ENCODE measurements around the gene ACOXL. TPM values are rescaled to one million over a fixed set of nuclear protein-coding genes. Genes with fewer than 3 reads are reported as not detected.

Gene ACOXL
- total RNA-seq, 1 donor from 2014 or later: 0.58 TPM

- Histone ChIP-seq H3K27me3 (ENCODE audit: control insufficient read depth, insufficient read depth, low read length) (no peaks in the 10 kb centered on the region), H3K36me3 (ENCODE audit: control insufficient read depth, insufficient read depth, low read length) (no peaks in the 10 kb centered on the region), H3K4me3 (ENCODE audit: low read depth, low read length) (no peak overlapping the region)
- TF ChIP-seq, protein P1, sequence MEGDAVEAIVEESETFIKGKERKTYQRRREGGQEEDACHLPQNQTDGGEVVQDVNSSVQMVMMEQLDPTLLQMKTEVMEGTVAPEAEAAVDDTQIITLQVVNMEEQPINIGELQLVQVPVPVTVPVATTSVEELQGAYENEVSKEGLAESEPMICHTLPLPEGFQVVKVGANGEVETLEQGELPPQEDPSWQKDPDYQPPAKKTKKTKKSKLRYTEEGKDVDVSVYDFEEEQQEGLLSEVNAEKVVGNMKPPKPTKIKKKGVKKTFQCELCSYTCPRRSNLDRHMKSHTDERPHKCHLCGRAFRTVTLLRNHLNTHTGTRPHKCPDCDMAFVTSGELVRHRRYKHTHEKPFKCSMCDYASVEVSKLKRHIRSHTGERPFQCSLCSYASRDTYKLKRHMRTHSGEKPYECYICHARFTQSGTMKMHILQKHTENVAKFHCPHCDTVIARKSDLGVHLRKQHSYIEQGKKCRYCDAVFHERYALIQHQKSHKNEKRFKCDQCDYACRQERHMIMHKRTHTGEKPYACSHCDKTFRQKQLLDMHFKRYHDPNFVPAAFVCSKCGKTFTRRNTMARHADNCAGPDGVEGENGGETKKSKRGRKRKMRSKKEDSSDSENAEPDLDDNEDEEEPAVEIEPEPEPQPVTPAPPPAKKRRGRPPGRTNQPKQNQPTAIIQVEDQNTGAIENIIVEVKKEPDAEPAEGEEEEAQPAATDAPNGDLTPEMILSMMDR (IDR thresholded peaks at IDR 0.05; ENCODE audit: insufficient read depth, low read length, poor library complexity, severe bottlenecking): no peak
- no peak for DNase-seq (ENCODE audit: low read depth)
Observed at GRCh38 chr2:110929528-110929927, 197.2 kb downstream of the ACOXL start.

DNA sequence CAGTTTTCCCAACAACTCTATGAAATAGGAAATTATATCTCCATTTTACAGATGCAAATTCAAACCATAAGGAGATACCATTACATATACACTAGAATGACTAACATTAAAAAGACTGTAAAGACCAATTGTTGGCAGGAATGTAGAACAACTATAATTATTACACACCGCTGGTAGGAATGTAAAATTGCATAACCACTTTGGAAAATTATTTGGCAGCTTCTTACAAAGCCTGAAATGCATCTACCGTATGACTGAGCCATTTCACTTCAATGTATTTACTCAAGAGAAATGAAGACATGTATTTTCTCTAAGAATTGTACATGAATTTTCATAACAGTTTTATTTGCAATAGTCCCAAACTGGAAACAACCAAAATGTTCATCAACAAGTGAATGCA lies 199.3 kb downstream of the ACOXL start:
- Histone ChIP-seq H3K4me3 (ENCODE audit: low read depth, low read length) (no peak overlapping the region), H3K36me3 (ENCODE audit: control insufficient read depth, insufficient read depth, low read length) (no peaks in the 10 kb centered on the region), H3K27me3 (ENCODE audit: control insufficient read depth, insufficient read depth, low read length) (no peaks in the 10 kb centered on the region)
- TF ChIP-seq, protein P1 (IDR thresholded peaks at IDR 0.05; ENCODE audit: insufficient read depth, low read length, poor library complexity, severe bottlenecking): no peak
- no peak for DNase-seq (ENCODE audit: low read depth)

DNA sequence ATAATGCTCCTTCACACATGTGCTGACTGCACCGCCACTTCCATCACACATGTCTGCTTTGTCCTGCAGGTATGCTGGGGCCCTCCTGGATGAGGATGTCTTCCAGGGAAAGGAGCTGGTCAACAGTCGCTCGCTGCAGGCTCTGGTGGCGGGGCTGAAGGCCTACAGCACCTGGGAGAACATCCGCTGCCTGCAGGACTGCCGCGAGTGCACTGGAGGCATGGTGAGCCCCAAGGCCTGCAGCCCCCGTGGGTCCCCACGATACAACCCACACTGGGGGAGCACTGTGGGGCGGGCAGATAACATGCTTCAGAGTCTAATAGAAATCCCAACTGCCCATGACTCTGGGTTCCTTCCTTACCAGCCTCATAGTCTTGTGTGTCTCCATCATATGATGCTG lies 201.0 kb downstream of the ACOXL start:
- no peaks in the 10 kb centered on the region for H3K27me3 ChIP-seq (ENCODE audit: control insufficient read depth, insufficient read depth, low read length)
- DNase-seq (ENCODE audit: low read depth): no peak
- TF ChIP-seq, protein P1 (IDR thresholded peaks at IDR 0.05; ENCODE audit: insufficient read depth, low read length, poor library complexity, severe bottlenecking): no peak
- no peak overlapping the region for H3K4me3 ChIP-seq (ENCODE audit: low read depth, low read length)
- no peaks in the 10 kb centered on the region for H3K36me3 ChIP-seq (ENCODE audit: control insufficient read depth, insufficient read depth, low read length)

GRCh38 chr2:110934948-110935347 lies 202.6 kb downstream of the ACOXL start:
- TF ChIP-seq, protein P1 (IDR thresholded peaks at IDR 0.05; ENCODE audit: insufficient read depth, low read length, poor library complexity, severe bottlenecking): no peak
- no peaks in the 10 kb centered on the region for H3K36me3 ChIP-seq (ENCODE audit: control insufficient read depth, insufficient read depth, low read length)
- H3K27me3 ChIP-seq (ENCODE audit: control insufficient read depth, insufficient read depth, low read length): no peaks in the 10 kb centered on the region
- DNase-seq (ENCODE audit: low read depth): no peak
- no peak overlapping the region for H3K4me3 ChIP-seq (ENCODE audit: low read depth, low read length)

DNA sequence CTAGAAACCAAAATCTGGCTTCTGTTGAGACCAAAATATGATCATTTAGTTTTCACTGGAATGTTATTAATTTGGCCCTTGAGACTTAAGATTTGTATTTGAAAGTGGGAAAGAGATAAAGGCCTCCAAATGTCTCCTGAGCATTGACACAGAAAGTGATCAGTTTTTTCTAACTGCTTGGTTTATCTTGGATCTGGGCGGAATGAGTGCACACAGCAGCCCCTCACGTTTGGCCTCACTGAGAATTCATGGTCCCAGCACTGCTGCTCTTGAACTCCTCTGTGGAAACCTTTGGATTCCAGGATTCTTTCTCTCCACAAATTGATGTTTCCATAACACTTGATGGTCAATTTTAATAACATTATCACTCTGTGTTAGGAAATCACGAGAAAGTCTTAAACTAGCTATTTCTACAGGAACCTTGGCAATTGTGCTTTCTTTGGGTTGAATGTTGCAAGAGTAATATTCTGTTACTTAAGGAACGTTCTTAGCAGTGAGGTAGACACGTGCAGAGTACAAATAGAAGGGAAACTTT lies 208.1 kb downstream of the ACOXL start:
- Histone ChIP-seq H3K27me3 (ENCODE audit: control insufficient read depth, insufficient read depth, low read length) (no peaks in the 10 kb centered on the region), H3K4me3 (ENCODE audit: low read depth, low read length) (no peak overlapping the region), H3K36me3 (ENCODE audit: control insufficient read depth, insufficient read depth, low read length) (no peaks in the 10 kb centered on the region)
- no peak for DNase-seq (ENCODE audit: low read depth)
- TF ChIP-seq, protein P1 (IDR thresholded peaks at IDR 0.05; ENCODE audit: insufficient read depth, low read length, poor library complexity, severe bottlenecking): no peak

DNA sequence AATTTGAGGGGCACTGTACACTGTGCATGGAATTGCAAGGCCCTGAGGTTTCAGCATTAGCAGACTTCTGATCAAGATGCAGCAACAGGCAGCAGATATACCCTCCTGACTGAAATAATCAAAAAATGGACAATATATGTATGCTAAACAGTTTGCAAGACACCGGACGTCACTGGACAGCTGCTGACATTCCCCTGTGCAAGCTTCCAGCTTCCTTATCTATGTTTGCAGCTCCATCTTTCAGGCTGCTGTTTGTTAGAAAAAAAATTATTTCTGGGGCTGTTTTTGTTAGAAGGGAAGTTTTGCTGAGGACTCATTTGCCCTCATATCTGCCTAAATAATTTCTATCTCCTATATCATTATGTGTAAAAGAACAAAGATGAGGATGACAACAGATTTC lies 208.9 kb downstream of the ACOXL start:
- no peak for DNase-seq (ENCODE audit: low read depth)
- Histone ChIP-seq H3K27me3 (ENCODE audit: control insufficient read depth, insufficient read depth, low read length) (no peaks in the 10 kb centered on the region), H3K36me3 (ENCODE audit: control insufficient read depth, insufficient read depth, low read length) (no peaks in the 10 kb centered on the region), H3K4me3 (ENCODE audit: low read depth, low read length) (no peak overlapping the region)
- TF ChIP-seq, protein P1 (IDR thresholded peaks at IDR 0.05; ENCODE audit: insufficient read depth, low read length, poor library complexity, severe bottlenecking): no peak

All from kidney epithelial cell (primary cell).